BE2C (cell line): ENCODE results near the gene NINJ2.
"Not testable (repeated sequence)": the region's sequence is repeated elsewhere in the genome, so short reads cannot be mapped to it uniquely, and the experiment has no call there.

ENCODE experiments used
- DNase-seq: peaks from one replicate; pipeline ENCODE4 v3.0.0-alpha.2; 2020
- H3K27me3 ChIP-seq: fragments of 250-450 bp; sonication (Bioruptor Pico); 2 replicates; pipeline ENCODE4 v1.5.1; 2020; ENCODE audit warnings: mild to moderate bottlenecking
- H3K36me3 ChIP-seq: fragments of 250-450 bp; sonication (Bioruptor Pico); 2 replicates; pipeline ENCODE4 v1.5.1; 2020; ENCODE audit warnings: mild to moderate bottlenecking
- H3K4me1 ChIP-seq: fragments of 250-450 bp; sonication (Bioruptor Pico); 2 replicates; pipeline ENCODE4 v1.5.1; 2020
- H3K4me3 ChIP-seq: 2 replicates; pipeline ENCODE4 v1.5.1; 2011; ENCODE audit warnings: low read depth, low read length
- H3K9me3 ChIP-seq: fragments of 250-450 bp; sonication (Bioruptor Pico); 2 replicates; pipeline ENCODE4 v1.5.1; 2020
- CTCF ChIP-seq: IDR thresholded peaks from 2 replicates; pipeline ENCODE4 v1.5.1; 2012; ENCODE audit warnings: mild to moderate bottlenecking, low read depth, low read length

Gene NINJ2

GRCh38 chr12:630656-631632 is 32.3 kb downstream of the NINJ2 start:
- Histone ChIP-seq H3K27me3 (no peaks in the 10 kb centered on the region), H3K4me1 (no peaks in the 10 kb centered on the region), H3K9me3 (no peaks in the 10 kb centered on the region), H3K4me3 (no peak overlapping the region), H3K36me3 (no peaks in the 10 kb centered on the region)
- no peak for DNase-seq
- TF ChIP-seq CTCF = no peak

- not testable (repeated sequence) for H3K4me1 ChIP-seq, H3K36me3 ChIP-seq, H3K9me3 ChIP-seq, H3K27me3 ChIP-seq, H3K4me3 ChIP-seq, DNase-seq
These were observed 34.5 kb downstream of the NINJ2 start for GRCh38 chr12:628742-629078.

GRCh38 chr12:627863-628741 is 35.1 kb downstream of the NINJ2 start:
- no peak for DNase-seq
- Histone ChIP-seq H3K36me3 (no peaks in the 10 kb centered on the region), H3K27me3 (no peaks in the 10 kb centered on the region), H3K4me3 (no peak overlapping the region), H3K4me1 (no peaks in the 10 kb centered on the region), H3K9me3 (no peaks in the 10 kb centered on the region)
- TF ChIP-seq CTCF = no peak

- TF ChIP-seq CTCF = no peak
- no peak for DNase-seq
- no peaks in the 10 kb centered on the region for H3K27me3 ChIP-seq
- H3K4me3 ChIP-seq = no peak overlapping the region
- no peaks in the 10 kb centered on the region for H3K9me3 ChIP-seq
- H3K36me3 ChIP-seq = no peaks in the 10 kb centered on the region
- no peaks in the 10 kb centered on the region for H3K4me1 ChIP-seq
These were observed 36.0 kb downstream of the NINJ2 start for GRCh38 chr12:627285-627684.

GRCh38 chr12:625998-626397 is 37.2 kb downstream of the NINJ2 start:
- no peak for TF ChIP-seq CTCF
- no peaks in the 10 kb centered on the region for H3K27me3 ChIP-seq

GRCh38 chr12:623865-624372 is 39.3 kb downstream of the NINJ2 start:
- H3K4me3 ChIP-seq = no peak overlapping the region
- H3K36me3 ChIP-seq = no peaks in the 10 kb centered on the region
- DNase-seq = no peak
- H3K4me1 ChIP-seq = no peaks in the 10 kb centered on the region
- no peak for TF ChIP-seq CTCF
- H3K9me3 ChIP-seq = no peaks in the 10 kb centered on the region
- H3K27me3 ChIP-seq = no peaks in the 10 kb centered on the region

More at GRCh38 chr12:625998-626397, 37.2 kb downstream of the NINJ2 start:
- DNase-seq = no peak
- H3K36me3 ChIP-seq = no peaks in the 10 kb centered on the region
- no peaks in the 10 kb centered on the region for H3K4me1 ChIP-seq
- no peak overlapping the region for H3K4me3 ChIP-seq
- H3K9me3 ChIP-seq = no peaks in the 10 kb centered on the region
